Right lobe of liver (tissue), 4 donors: Measurements from ENCODE around the gene GPR158.

Experiments used
- CTCF ChIP-seq, 4 donors: fragments of 200-600 bp in 3 of 4; fragments of 450-650 bp in 1 of 4; IDR thresholded peaks; one replicate each; pipeline versions ENCODE4 v1.5.1 to v1.8.0; 2016 to 2022; ENCODE audit warnings: antibody characterized with exemption in 4 of 4, mild to moderate bottlenecking in 2 of 4
- POLR2A ChIP-seq: fragments of 450-650 bp; IDR thresholded peaks from one replicate; pipeline ENCODE4 v1.6.1; 2017; ENCODE audit warnings: antibody characterized with exemption, mild to moderate bottlenecking
- donor health status: DM: no; HTN: no; CAD: no.
- donor health status: DM: no; HTN: no; CAD: no.
- donor health status: DM: no; HTN: yes; CAD: no.

- TF ChIP-seq CTCF (IDR thresholded peaks at IDR 0.05) (no peak), POLR2A (no peak)
Measured at GRCh38 chr10:25600651-25601050, 425.9 kb downstream of the GPR158 start.
